H4 (cell line): Measurements from ENCODE around the gene SMAD7. TPM values are rescaled to one million over a fixed set of nuclear protein-coding genes. Genes with fewer than 3 reads are reported as not detected.
"Not testable (repeated sequence)": the region's sequence is repeated elsewhere in the genome, so short reads cannot be mapped to it uniquely, and the experiment has no call there.

Experiments used
- DNase-seq: peaks from one replicate; pipeline ENCODE4 v3.0.0-alpha.2; 2015; ENCODE audit warnings: low spot score
- total RNA-seq: library from RNA; depleted of rRNA; stranded (reverse); fragments of >200 nt; shearing (Covaris generic); gene quantifications from 2 replicates; pipeline ENCODE4 v1.2.3, GENCODE V29; 2014

The SMAD7 gene
- total RNA-seq, 1 experiment from 2014 or later = 10.1 TPM

GRCh38 chr18:48878471-48878870 lies 72.3 kb downstream of the SMAD7 start:
- DNase-seq = no peak

- no peak for DNase-seq
These were observed 72.8 kb downstream of the SMAD7 start for GRCh38 chr18:48877941-48878340.

- DNase-seq = no peak
These were observed 74.2 kb downstream of the SMAD7 start for GRCh38 chr18:48876590-48876989.

- DNase-seq = no peak
These were observed 74.7 kb downstream of the SMAD7 start for GRCh38 chr18:48875942-48876511.

- DNase-seq = no peak
These were observed 75.3 kb downstream of the SMAD7 start for GRCh38 chr18:48875314-48875941.

GRCh38 chr18:48874701-48875162 lies 76.0 kb downstream of the SMAD7 start:
- no peak for DNase-seq

GRCh38 chr18:48874233-48874632 lies 76.5 kb downstream of the SMAD7 start:
- no peak for DNase-seq

- DNase-seq = no peak
These were observed 78.3 kb downstream of the SMAD7 start for GRCh38 chr18:48872234-48873145.

GRCh38 chr18:48871391-48872166 lies 79.2 kb downstream of the SMAD7 start:
- no peak for DNase-seq

GRCh38 chr18:48870926-48871325 lies 79.8 kb downstream of the SMAD7 start:
- DNase-seq = not testable (repeated sequence)
